Limb (tissue), 2 donors: ENCODE data around the gene GPR176.

ENCODE experiments used
- DNase-seq, 2 donors: peaks; one replicate each; pipeline ENCODE4 v3.0.0-alpha.2; 2016; ENCODE audit errors: extremely low spot score in 2 of 2

GPR176 gene

GRCh38 chr15:39919748-39920509, at the start of gene GPR176:
Gene GPR176 (minus strand): TSS chr15:39920266. CDS start chr15:39920026, 240 bp downstream.
- DNase-seq, result peak; percentile 6 to 77

DNA sequence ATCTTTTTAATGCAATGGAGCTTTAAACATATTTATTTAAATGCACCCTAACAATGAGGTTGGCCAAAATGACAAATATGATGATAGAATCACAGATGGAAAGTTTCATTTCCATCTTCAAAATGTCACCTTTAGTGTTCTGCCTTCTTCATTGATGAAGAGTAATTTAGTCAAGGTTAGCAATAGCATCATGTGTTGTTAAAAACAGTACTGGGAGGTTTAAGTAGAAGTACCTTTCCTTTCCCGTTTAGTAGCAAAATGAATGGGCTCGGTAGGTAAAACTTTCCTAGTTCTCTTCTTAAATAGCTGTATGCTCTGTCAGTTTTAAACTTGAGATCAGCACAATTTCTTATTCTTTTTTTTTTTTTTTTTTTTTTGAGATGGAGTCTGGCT, 48.9 kb upstream of the GPR176 start:
- DNase-seq, result no peak

DNA sequence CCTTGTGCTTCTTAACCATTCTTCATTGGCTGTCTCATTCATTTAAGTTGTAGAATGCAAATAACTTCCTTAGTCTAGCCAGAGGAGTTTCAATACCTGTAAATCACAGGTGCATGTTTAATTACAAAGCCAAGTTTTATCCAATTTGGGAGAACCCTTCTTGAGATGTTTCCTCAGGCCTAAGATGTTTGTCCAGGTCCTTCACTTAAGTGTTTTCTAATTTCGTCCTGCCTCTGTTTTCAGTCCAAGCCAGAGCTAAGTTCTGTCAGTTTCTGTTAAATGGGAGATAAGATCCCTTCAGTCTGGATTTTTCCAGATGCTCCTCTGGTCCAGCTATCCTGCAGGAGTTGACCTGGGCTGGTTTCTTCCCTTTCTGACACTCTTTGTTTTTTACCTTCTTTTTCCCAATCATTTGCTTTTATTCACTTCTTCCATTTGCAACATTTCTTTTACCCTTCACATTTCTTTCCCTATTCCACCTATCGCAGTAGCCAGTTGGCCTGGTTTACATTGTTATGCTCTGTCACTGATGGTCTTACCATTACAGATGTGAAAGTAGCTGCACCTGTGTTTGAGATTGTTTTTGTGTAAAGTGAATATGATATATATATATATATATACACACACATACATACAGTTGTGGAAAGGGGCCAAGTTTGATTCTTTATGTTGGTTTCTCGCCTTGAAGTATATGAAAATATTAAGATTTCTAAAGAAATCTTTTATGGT, 48.4 kb upstream of the GPR176 start:
- no peak for DNase-seq

DNA sequence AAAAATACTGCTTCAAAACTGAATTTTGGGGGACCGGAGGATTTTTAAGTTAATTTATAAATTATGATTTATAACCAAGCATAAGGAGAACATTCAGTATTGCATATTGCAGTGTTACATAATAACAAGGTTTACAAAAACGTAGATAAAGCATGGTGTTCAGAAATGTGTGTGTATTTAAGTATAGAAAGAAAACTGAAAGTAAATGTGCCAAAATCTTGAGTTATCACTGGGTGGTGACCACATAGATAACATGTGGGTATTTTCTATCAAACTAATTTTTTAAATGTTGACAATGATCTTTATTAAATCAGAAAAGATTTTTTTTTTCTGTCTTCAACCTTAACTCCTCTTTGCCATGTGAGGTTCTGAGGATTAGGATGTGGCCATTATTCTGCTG, 46.5 kb upstream of the GPR176 start:
- DNase-seq, result no peak

DNA sequence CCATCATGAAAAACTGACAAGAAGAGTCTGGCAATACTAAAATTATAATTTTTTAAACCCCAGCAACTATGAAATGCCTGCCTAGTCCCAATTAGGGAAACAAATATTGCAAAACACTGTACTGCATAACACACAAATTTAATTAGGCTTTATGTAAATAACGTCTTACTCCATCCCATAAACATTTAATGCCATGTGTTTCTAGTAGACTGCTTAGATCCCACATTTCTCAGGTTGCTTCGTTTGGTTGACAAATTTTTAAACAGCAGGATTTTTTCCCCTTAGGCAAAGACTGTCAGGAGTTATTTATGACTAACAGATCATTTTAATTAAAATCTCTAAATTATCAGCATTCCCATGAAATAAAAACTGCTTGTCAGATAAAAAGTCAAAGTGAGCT, 43.7 kb upstream of the GPR176 start:
- no peak for DNase-seq

DNA sequence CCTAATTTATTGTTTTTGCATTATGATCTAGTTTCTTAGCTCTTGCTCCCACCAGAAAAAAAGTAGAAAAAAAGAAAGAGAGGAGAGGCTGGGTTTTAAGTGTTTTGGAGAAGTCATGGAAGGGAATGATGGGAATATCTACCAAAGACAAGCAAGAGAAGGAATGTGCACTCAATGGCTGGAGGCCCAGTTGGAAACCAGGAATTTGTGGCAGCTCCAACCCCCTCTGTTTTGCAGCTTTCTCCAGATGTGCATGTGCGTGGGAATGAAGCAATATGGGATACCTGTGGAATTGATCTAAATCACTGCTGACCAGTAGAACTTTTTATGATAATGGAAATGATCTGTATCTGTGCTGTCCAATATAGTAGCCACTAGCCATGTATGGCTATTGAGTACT, 41.0 kb upstream of the GPR176 start:
- no peak for DNase-seq

GRCh38 chr15:39960411-39960810, 40.3 kb upstream of the GPR176 start:
- no peak for DNase-seq

GRCh38 chr15:39959411-39959810, 39.3 kb upstream of the GPR176 start:
- DNase-seq, result no peak

DNA sequence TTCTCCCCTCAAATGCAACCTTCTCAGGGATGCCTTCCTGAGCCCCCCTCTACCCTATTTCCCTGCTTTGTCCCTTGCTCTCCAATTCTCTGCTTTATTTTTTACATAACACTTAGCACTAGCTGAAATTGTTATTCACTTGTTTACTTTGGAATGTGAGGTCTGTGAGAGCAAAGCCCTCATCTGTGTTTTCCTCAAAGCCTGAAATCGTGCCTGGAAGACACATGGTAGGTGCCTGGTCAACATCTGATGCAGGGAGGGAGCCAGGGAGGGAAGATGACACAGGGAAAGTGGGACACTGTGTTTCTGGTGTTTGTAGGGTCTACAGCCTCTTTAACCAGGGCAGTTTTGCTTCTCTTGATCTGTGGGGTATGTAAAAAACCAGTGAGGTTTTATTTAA, 37.4 kb upstream of the GPR176 start:
- DNase-seq, result no peak

GRCh38 chr15:39953521-39953920, 33.5 kb upstream of the GPR176 start:
- no peak for DNase-seq

- DNase-seq, result no peak
These were observed 31.5 kb upstream of the GPR176 start for GRCh38 chr15:39951561-39951960.

- DNase-seq, result no peak
These were observed 28.8 kb upstream of the GPR176 start for GRCh38 chr15:39948817-39949216.

GRCh38 chr15:39947401-39948197, 27.5 kb upstream of the GPR176 start:
- no peak for DNase-seq

- no peak for DNase-seq
These were observed 26.8 kb upstream of the GPR176 start for GRCh38 chr15:39946862-39947261.

GRCh38 chr15:39944726-39945125, 24.7 kb upstream of the GPR176 start:
- no peak for DNase-seq

DNA sequence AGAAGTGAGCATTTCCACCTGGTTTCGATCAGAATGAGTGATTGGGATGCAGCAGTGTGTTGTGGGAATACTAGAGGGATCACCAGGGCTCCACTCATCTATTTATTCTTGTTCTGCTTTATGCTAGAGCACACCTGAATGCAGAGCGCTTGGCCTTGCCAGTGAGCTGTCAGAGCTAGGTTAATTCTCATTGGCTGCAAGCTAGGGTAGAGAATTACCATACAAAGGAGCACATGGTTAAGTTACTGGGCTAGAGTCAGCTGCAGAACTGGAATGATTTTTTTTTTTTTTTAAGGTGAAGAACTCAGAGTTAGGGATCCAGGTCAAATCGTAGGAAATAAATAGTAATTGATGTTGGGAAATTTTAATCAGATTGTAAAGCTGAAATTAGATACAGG, 22.7 kb upstream of the GPR176 start:
- DNase-seq, result no peak

- no peak for DNase-seq
These were observed 22.2 kb upstream of the GPR176 start for GRCh38 chr15:39942101-39942752.

DNA sequence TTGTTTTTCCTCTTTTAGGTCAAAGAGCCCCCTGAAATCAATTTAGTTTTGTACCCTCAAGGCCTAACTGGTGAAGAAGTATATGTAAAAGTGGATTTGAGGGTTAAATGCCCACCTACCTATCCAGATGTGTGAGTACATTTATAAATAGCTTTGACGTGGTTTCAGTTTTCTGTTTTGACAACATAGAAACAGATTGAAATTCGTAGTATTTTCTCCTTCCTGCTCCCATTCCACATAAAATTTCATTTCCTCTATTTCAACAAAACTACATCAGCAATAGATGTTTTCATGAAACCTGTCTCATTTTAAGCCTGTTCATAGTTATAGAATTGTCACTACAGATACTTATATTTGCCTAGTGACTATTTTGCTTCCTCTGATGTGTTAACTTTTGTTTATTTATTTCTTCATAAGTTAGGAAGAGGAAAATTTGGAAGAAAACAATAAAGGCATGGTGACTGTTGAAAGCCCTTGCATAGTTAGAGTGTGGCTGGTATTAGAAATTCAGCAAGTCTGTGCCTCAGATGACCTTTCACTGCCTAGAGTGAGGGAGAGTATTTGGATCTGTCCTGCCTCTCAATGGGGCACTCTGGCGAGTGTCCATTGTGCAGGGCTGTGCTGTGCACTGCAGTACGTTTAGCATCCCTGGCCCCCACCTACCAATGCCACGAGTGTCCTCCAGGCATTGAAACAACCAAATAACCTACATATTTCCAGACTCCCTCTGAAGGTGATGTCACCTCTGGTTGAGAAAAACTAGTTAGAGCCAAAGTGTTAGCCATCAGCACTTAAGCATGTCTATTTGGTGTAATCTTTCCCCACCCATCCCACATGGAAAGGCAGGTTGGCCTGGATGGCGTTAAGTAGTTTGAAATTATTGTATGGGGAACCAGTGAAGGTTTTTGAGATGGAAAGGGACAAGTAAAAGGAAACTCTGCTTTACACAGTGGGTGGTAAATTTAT, 19.7 kb upstream of the GPR176 start:
- DNase-seq, result no peak

DNA sequence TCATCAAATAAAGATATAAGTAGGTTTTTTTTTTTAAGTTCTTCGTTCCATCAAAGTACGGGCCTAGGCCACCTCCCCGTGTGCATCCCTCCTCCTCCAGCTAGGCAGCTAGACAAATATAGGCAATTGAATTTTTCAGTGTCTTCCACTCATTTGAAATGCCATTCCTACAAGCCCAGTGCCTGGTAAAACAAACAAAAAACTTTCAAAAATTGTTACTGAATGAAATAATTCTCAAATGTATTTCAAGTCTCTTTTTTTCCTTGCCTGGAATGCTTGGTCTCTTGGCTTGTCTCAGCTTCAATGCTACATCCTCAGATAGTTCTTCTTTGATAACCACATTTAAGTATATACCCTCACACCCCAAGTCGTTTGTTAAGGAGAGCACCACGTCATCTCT, 17.6 kb upstream of the GPR176 start:
- DNase-seq, result no peak

- DNase-seq, result no peak
These were observed 16.6 kb upstream of the GPR176 start for GRCh38 chr15:39936681-39937080.

- DNase-seq, result no peak
These were observed 16.1 kb upstream of the GPR176 start for GRCh38 chr15:39936187-39936586.
